HG03103 (cell line): ENCODE results near the gene PGBD1.

Experiments
- ATAC-seq: cut with Tn5 transposase; IDR thresholded peaks from one replicate; pipeline ENCODE4 v1.9.1; 2021; ENCODE audit warnings: low read depth; ENCODE audit not compliant: unreplicated experiment

Gene PGBD1, protein sequence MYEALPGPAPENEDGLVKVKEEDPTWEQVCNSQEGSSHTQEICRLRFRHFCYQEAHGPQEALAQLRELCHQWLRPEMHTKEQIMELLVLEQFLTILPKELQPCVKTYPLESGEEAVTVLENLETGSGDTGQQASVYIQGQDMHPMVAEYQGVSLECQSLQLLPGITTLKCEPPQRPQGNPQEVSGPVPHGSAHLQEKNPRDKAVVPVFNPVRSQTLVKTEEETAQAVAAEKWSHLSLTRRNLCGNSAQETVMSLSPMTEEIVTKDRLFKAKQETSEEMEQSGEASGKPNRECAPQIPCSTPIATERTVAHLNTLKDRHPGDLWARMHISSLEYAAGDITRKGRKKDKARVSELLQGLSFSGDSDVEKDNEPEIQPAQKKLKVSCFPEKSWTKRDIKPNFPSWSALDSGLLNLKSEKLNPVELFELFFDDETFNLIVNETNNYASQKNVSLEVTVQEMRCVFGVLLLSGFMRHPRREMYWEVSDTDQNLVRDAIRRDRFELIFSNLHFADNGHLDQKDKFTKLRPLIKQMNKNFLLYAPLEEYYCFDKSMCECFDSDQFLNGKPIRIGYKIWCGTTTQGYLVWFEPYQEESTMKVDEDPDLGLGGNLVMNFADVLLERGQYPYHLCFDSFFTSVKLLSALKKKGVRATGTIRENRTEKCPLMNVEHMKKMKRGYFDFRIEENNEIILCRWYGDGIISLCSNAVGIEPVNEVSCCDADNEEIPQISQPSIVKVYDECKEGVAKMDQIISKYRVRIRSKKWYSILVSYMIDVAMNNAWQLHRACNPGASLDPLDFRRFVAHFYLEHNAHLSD

DNA sequence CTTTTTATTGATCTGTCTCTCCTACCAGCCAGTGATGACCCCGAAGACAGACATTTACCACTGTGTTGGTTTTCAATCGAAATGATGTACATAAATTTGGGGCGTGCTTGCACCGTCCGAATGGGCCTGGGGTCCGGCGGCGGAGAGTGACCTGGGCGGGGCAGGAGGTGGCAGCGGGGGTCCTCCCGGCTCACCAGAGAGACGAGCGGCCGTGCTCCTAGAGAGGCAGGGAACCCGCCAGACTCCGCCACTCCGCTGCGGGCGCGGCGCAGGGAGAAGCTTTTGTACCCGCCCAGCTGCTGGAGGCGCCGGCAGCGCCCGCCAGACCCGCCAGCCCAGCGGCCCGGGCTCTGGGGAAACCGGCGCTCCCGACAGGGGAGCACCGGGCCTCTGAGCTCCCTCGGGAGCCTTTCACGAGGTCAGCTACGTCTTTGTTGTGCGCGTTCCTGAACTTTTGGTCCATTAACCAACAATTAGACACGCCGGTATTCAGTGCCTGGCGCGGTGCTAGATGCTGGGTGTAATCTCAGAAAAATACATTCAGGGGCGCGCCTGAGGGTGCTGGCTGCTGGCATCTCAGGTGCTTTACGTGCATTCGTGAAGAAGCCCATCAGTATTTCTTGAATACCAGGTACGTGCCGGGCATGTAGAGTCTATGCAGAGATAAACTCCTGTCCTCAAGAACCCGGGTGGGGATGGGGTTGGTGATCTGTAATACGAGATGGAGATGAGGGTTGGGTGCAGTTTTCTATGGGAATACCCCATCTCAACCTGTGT, at the start of gene PGBD1:
PGBD1 (plus strand) TSS at position 285 of the 777 bp plus-strand sequence. CDS start 2,242 bp downstream, outside the sequence.
- ATAC-seq, result peak; percentile 78

DNA sequence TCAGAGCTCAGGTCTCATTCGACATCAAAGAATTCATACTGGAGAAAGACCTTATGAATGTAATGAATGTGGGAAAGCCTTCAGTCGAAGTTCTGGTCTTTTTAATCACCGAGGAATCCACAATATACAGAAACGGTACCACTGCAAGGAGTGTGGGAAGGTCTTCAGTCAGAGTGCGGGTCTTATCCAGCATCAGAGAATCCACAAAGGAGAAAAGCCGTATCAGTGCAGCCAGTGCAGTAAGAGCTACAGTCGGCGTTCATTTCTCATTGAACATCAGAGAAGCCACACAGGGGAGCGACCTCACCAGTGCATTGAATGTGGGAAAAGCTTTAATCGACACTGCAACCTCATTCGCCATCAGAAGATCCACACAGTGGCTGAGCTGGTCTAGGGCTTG, 48.6 kb upstream of the PGBD1 start:
- no peak for ATAC-seq

DNA sequence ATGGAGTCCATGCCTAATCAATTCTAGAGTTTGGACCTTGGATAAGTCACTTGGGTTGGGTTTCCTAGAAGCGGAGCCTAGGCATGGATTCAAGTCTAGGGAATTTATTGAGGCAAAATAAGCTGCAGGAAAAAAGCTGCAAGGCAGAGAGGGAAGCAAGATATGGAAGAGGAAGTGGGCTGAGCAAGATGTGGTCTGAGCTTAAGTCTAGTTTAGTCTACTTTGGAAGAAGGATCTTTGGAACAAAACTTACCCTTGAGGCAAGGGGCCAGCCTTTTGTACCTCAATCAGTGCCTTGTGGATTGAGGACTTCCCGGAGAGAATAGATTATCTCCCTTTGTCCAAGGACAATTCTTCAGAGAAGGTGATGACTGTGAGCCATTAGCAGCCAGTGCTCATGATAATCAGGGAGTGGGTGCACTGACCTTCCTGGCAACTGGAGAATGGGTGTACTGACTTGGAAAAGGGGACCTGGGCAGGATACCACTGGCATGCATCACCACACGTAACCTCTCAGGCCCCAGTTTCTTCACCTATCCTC, 45.4 kb upstream of the PGBD1 start:
- no peak for ATAC-seq

DNA sequence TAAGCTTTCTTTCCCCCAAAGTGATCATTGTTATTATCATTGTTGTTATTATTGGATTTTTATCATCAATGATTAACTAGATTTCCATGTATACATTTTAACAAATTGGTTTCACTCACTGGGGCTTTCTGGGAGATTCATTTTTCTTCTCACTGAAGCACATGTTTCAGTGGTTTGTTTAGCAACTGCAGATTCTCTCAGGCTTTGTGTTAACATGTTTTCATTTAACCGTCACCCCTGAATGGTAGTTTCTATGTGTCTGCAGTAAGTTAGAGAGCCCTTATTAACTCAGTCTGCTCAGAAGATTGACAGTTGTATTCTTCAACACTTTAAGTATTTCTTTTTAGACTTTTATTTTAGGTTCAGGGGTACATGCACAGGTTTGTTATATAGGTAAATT, 41.7 kb upstream of the PGBD1 start:
- no peak for ATAC-seq

DNA sequence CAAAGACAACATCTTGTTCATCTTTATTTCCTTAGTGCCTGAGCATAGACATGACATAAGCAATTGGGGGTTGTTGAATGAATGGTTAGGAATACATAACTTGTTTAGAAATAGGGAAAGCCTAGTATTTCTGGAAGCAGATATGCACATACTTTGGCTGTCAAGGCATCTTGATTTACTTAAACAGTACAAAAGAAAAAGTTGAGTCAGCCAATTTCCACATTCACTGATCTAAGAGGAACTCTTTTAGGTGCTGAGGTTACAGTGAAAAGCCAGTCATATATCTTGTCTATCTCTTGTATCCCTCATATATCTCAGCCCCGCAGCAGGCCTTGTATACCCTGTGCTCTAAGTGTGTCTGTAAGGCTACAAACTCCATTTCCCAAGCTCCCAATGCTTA, 40.9 kb upstream of the PGBD1 start:
- no peak for ATAC-seq

DNA sequence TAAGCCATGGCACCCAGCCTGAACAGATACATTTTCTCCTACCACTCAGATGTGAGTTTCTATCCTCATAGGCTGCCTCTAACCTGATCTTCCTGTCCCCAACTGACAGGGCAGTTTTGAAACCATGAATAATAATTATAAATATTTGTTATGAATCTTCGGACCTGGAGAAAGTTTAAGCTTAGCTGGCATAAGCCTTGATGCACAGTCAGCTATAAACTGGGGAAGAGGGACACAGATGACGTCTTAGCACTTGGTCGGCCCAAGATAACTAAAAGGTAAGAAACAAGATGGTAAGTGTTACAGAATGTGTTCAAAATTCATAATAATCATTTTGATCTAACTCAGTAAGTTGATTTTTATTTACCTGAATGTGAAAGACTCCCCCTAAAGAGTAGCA, 37.4 kb upstream of the PGBD1 start:
- ATAC-seq, result no peak

DNA sequence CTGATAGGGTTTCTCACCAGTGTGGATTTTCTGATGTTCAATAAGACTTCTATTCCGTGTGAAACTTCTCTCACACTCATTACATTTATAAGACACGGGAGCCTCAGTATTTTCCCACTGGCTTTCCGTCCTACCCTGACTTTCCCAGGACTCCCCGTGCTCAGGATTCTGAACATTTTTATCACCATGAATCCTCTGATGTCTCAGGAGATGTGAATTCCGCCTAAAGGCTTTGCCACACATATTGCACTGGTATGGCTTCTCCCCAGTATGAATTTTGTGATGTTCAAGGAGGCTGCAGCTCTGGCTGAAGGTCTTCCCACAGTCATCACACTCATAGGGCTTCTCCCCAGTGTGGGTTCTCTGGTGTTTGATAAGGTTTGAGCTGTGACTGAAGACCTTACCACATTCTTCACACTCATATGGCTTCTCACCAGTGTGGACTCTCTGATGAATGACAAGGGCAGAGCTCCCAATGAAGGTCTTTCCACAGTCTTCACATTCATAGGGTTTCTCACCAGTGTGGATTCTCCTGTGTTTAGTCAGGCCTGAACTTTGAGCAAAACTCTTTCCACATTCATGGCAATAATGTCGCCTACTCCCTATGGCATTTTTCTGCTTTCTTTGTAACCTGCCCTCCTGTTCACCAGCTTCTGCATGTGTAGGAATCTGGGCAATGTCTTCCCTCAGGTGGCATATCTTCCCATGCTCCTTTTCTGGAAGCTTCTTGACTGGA, 36.0 kb upstream of the PGBD1 start:
- ATAC-seq, result no peak

DNA sequence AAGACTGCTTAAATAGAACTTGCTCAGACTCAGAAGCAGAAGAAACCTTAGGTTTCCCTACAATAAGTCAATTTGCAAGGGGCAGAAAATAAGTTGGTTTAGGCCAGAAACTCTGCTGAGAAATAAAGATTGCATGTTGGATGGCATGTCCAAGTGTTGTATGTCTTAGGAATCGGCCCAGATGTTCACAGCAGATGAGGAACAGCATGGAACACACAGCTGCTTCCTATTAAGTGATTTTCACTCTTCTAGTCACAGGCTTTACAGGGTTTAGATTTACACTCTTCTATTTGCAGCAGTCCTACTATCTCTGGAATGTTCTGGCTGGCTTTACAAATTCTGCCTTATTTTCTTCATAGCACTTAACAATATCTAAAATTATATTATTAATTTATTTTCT, 32.5 kb upstream of the PGBD1 start:
- no peak for ATAC-seq

DNA sequence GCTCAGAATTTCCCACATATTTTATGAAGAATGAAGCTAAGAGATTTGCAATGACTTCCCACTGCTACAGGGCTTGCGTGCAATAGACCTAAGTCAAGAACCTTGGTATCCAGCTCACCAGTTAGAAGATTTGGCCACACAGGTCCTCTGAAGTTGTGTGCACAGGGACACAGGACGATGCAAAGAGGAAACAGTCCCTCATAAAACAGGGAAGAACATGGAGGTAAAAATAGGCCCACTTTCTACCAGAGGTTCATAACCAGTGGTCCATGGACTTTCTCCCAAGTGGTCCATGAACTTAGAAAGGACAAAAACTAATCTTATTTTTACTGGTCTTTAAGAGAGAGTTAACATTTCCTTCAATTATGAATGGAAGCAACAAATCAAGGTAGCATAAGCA, 30.6 kb upstream of the PGBD1 start:
- no peak for ATAC-seq

DNA sequence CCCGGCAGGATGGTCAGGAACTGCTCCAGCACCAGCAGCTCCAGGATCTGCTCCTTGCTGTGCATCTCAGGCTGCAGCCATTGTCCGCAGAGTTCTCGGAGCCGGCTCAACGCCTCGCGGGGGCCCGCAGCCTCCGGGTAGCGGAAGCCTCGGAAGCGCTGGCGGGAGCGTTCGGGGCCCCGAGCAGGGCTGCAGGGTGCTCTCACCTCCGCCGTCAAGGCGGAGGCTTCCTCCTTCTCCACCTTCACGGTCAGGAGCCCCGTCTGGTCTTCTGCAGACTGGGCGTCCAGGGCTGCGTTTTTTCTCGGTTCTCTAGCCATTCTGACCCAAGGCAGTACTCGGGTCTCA, 29.7 kb upstream of the PGBD1 start:
- ATAC-seq, result no peak

DNA sequence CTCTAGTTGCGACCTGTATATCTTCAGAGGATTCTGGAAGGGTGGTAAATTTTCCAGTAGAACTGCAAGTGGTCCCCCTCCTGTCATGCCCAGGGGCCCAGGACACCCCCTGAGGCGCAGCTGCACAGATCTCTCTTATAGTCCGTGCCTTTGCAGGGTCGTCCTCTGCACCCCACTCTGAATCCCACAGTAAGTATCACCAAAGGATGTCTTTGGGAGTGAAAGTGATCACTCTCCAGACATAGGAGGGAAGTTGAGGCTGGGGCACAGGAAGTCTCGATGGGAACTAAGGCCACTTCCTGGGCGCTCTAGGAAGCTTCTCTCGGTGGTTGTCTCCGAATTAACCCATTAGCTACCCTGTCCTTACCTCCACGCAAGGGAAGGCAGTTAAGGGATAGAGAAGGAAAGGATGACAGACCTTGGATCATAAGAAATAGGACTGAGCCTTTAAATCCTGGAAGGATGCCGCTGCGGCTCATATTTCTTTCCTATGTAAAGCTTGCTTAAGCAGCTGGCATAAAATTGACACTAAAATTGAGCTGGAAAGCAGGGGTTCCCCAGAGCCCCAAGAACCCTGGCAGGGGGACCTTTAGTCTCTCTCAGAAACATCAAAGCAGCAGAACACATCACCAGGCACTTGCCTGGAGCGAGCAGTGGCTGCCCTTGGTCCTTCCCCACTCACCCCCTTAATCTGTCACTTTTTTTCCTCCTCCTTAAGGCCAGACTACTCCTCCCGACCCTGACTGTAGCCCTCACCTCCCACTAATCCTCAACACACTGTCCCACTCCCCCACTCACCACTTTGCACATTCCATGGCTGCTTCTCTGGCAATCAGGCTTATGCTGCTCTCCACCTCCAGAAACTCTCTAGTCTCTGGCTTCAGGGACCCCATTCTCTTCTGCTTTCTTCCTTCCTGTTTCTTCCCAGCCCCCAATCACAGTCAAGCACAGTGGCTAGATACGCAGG, 29.1 kb upstream of the PGBD1 start, which contains the start of gene ZKSCAN4:
ZKSCAN4 (minus strand) TSS at position 261 of the 967 bp plus-strand sequence. CDS start 289 bp downstream, outside the sequence.
- ATAC-seq, result no peak

DNA sequence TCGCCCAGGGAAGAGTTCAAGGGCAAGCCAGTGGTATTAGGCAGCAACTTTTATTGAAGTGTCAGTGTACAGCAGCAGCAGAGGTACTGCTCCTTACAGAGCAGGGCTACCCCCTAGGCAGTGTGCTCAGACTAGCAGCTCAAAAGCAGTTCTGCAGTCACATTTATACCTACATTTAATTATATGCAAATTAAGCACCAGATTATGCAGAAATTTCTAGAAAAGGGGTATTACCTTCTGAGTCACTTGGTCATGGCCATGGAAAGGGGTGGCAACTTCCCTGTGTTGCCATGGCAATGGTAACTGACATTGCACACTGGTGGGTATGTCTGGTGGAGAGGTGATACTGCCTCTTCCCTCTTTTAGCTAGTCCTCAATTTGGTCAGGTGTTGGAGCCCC, 27.3 kb upstream of the PGBD1 start:
- no peak for ATAC-seq

DNA sequence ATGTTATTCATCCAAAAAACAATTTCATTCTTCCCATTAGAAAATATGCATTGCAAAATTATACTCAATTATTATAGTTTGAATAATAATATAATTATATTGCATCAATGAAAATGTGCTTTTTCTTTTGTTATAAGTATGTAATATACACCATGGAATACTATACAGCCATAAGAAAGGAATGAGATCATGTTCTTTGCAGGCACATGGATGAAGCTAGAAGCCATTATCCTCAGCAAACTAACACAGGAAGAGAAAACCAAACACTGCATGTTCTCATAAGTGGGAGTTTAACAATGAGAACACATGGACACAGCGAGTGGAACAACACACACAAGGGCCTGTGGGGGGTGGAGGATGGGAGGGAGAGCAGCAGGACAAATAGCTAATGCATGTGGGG, 24.3 kb upstream of the PGBD1 start:
- no peak for ATAC-seq

DNA sequence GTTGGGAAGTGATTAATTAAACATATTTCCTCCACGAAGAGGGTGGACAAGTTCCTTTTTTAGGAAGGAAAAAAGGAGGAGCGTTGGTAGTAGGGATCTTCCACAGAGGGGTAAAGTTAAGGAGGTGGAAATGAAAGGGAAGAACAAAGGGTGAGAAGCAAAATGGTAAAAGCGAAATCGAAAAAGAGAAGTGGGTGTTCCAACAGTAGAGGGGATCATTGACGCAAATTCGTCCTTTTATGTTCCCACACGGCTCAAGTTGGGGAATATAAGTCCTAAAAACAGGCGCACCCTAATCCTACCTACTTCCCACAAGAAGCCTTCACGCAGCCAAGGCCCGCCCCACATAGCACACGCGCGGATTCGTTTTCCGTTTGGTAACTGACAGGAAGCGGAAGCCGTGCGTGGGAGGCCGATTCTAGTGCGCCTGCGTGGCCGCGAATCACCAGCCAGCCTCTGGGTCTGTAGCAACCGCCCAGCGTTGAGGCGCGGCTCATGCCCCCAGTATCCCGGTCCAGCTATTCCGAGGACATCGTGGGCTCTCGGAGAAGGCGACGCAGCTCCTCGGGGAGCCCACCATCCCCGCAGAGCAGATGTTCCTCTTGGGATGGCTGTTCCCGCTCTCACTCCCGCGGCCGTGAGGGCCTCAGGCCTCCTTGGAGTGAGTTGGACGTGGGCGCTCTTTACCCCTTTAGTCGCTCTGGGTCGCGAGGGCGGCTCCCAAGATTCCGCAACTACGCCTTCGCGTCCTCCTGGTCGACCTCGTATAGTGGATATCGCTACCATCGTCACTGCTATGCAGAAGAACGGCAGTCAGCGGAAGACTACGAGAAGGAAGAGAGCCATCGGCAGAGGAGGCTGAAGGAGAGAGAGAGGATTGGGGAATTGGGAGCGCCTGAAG, 22.2 kb upstream of the PGBD1 start, which contains the start of gene NKAPL:
NKAPL (plus strand) TSS at position 421 of the 901 bp plus-strand sequence; CDS start at position 496, 75 bp downstream.
- no peak for ATAC-seq

DNA sequence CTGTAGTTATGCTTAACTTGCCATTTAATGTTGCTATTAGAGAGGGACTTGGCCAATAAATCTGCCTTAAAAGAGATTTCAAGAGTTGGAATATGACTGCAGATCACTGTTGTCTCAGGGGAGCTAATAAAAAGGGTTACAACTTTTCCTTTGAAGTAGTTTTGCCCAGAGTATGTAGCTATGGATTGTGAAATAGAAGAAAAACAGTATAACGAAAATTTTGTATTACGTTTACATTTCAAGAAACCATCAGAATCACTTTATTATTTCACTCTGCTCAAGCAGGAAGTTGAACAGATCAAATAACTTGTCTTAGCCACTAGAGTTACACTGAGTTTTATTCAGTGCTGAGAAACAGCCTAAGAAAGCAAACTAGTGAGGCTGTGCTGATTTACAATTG, 17.4 kb upstream of the PGBD1 start:
- ATAC-seq, result no peak

DNA sequence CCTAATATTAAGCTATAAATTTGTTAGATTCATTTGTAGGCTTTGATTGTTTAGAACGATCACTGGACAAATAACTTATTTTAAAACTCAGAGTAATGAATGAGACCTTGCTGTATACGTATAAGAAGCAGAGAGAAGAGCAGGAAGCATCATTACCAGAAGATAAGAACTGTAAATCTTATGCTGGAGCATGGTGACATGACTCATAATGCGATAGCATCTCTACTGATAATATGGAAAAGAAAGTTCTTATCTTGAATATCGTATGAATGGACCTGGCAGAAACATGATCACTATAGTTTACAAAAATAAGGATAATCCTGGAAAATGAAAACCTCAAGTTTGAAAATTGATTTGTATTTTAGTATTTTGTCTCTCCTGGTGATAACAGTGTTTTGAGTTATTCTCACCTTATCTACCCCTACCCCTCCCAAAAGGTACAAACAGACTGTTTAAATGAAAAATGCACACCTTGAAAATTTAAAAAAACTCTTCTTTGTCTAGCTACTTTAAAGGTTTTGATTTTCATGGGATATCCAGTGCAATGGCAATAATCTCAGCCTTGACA, 16.5 kb upstream of the PGBD1 start:
- no peak for ATAC-seq

DNA sequence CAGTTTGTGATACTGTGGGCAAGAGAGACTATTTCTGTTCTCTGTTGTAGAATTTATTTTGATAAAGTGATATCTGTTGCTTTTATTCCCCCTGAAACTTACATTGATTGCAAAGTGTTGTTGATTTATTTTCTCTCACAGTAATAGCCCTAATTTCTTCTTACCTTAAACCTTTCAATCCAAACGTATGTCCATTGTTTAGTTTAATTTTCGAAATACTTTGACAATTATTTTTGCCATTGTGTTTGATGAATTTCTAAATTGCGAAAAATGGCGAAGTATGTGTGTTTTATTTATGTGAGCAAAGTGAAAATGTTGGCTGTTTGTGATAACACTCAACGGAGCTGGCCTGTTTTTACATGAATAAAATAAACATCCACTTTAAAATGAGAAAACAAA, 14.8 kb upstream of the PGBD1 start:
- no peak for ATAC-seq
